ENCODE results near the gene GABRG1.

GRCh38 chr4:46051392-46051791 is 72.5 kb downstream of the GABRG1 start:
- no peak for TF ChIP-seq CTCF (IDR thresholded peaks at IDR 0.05; ENCODE audit: poor library complexity)
- TF ChIP-seq EZH2phosphoT487 (IDR thresholded peaks at IDR 0.05; ENCODE audit: low read depth, severe bottlenecking, unreplicated experiment): no peak
- TF ChIP-seq EZH2 (IDR thresholded peaks at IDR 0.05; ENCODE audit: borderline replicate concordance): no peak
